PC-3 (cell line): Measurements from ENCODE around the gene GBX2. TPM values are rescaled to one million over a fixed set of nuclear protein-coding genes. Genes with fewer than 3 reads are reported as not detected.
"Not testable (repeated sequence)": the region's sequence is repeated elsewhere in the genome, so short reads cannot be mapped to it uniquely, and the experiment has no call there.

Experiments
- ATAC-seq: fragments of 200-7000 bp; cut with Tn5 transposase; 2 replicates; pipeline ENCODE4 v1.9.1; 2020; ENCODE audit warnings: mild to moderate bottlenecking, moderate library complexity
- BruUV-seq: library from RNA; stranded (reverse); fragments of 400-500 nt; replicated peaks from 2 replicates; lab custom pipeline; 2021; lab: Mats Ljungman, UMichigan
- CTCF ChIA-PET: fragments of 300-600 bp; sonication (Branson Sonifier 250); formaldehyde crosslinking; loops from one replicate; lab custom pipeline; 2022; ENCODE audit warnings: antibody characterized with exemption; lab: Charles Lee
- POLR2A ChIA-PET: fragments of 300-600 bp; sonication (Branson Sonifier 250); formaldehyde crosslinking; loops from one replicate; lab custom pipeline; 2022; ENCODE audit warnings: antibody characterized with exemption; ENCODE audit not compliant: unreplicated experiment; lab: Charles Lee
- DNase-seq: peaks from one replicate; pipeline ENCODE4 v3.0.0-alpha.2; 2015
- H2AFZ ChIP-seq: fragments of 300-600 bp; sonication (generic); 2 replicates; pipeline ENCODE4 v1.6.0; 2016; ENCODE audit warnings: antibody characterized with exemption, low read length
- H3F3A ChIP-seq: fragments of 300-600 bp; sonication (generic); one replicate; pipeline ENCODE4 v1.6.0; 2017; ENCODE audit warnings: antibody characterized with exemption, low read length, control low read depth, mild to moderate bottlenecking; ENCODE audit not compliant: unreplicated experiment
- H3K27ac ChIP-seq: fragments of 300-600 bp; sonication (generic); 2 replicates; pipeline ENCODE4 v1.5.1; 2016; ENCODE audit warnings: mild to moderate bottlenecking, low read length
- H3K27me3 ChIP-seq: fragments of 300-600 bp; sonication (generic); 2 replicates; pipeline ENCODE4 v1.6.1; 2016; ENCODE audit warnings: low read length, mixed read lengths
- H3K36me3 ChIP-seq: fragments of 300-600 bp; sonication (generic); 2 replicates; pipeline ENCODE4 v1.6.1; 2016; ENCODE audit warnings: low read depth, mixed run types, low read length, mixed read lengths
- H3K4me1 ChIP-seq: fragments of 300-600 bp; sonication (generic); 2 replicates; pipeline ENCODE4 v1.5.1; 2016; ENCODE audit warnings: low read length; ENCODE audit not compliant: insufficient read depth
- H3K4me2 ChIP-seq: fragments of 300-600 bp; sonication (generic); 2 replicates; pipeline ENCODE4 v1.6.0; 2016; ENCODE audit warnings: low read length
- H3K4me3 ChIP-seq: fragments of 300-600 bp; sonication (generic); 2 replicates; pipeline ENCODE4 v1.5.1; 2016; ENCODE audit warnings: mild to moderate bottlenecking, low read length, mixed read lengths
- H3K79me2 ChIP-seq: fragments of 300-600 bp; sonication (generic); 2 replicates; pipeline ENCODE4 v1.6.1; 2017; ENCODE audit warnings: low read length, mixed read lengths
- H3K9ac ChIP-seq: fragments of 300-600 bp; sonication (generic); 2 replicates; pipeline ENCODE4 v1.6.0; 2016; ENCODE audit warnings: mild to moderate bottlenecking, low read length
- H3K9me2 ChIP-seq: fragments of 300-600 bp; sonication (generic); replicated peaks from 2 replicates; pipeline ENCODE4 v1.6.1; 2016; ENCODE audit warnings: mixed run types, low read length, mixed read lengths
- H3K9me3 ChIP-seq: fragments of 300-600 bp; sonication (generic); 2 replicates; pipeline ENCODE4 v1.6.1; 2016; ENCODE audit warnings: low read length, mixed read lengths
- H4K20me1 ChIP-seq: fragments of 300-600 bp; sonication (generic); 2 replicates; pipeline ENCODE4 v1.6.1; 2016; ENCODE audit warnings: low read length, mixed read lengths
- CTCF ChIP-seq: fragments of 300-600 bp; sonication (generic); conservative IDR thresholded peaks from 2 replicates; pipeline ENCODE4 v1.5.1; 2017; ENCODE audit warnings: antibody characterized with exemption, low read depth, mild to moderate bottlenecking, low read length
- EZH2 ChIP-seq: fragments of 300-600 bp; sonication (generic); IDR thresholded peaks from one replicate; pipeline ENCODE4 v1.6.1; 2017; ENCODE audit warnings: antibody characterized with exemption, mild to moderate bottlenecking, low read length; ENCODE audit not compliant: unreplicated experiment
- EZH2phosphoT487 ChIP-seq: fragments of 300-600 bp; sonication (generic); IDR thresholded peaks from 2 replicates; pipeline ENCODE4 v1.6.1; 2018; ENCODE audit warnings: mild to moderate bottlenecking, antibody characterized with exemption, low read length, borderline replicate concordance
- intact Hi-C: fragments of 100-400 bp; cut with micrococcal nuclease; formaldehyde crosslinking; loops from 2 replicates; pipeline ENCODE4 v1.9.0; 2023
- total RNA-seq: library from RNA; depleted of rRNA; stranded (reverse); fragments of >200 nt; gene quantifications from 2 replicates; pipeline ENCODE4 v1.2.3, GENCODE V29; 2014

GBX2 gene
- total RNA-seq, 1 experiment from 2014 or later, result 30.5 TPM

DNA sequence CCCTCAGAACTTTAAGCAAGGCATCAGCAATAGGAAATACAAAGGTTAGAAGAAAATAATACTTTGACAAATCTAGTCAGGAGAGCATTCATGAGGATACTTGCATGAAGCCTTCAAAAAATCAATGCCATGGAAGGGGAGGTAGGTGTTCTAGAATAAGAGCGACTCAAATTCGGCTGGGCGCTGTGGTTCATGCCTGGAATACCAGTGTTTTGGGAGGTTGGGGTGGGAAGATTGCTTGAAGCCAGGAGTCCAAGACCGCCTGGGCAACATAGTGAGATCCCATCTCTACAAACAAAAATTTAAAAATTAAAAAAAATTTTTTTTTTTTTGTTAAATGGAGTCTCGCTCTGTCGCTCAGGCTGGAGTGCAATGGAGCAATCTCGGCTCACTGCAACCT is 21.8 kb downstream of the GBX2 start:
- intact Hi-C loops, result no loop called here
- no peaks in the 10 kb centered on the region for H3K79me2 ChIP-seq
- H3K9ac ChIP-seq, result no peak overlapping the region
- H3K27ac ChIP-seq, result no peak overlapping the region
- no peaks in the 10 kb centered on the region for H3K9me3 ChIP-seq
- no peak overlapping the region for H2AFZ ChIP-seq
- ATAC-seq (no peak), DNase-seq (no peak)
- no peak overlapping the region for H3K4me2 ChIP-seq
- H4K20me1 ChIP-seq, result no peaks in the 10 kb centered on the region
- CTCF ChIA-PET, result no interaction called here
- TF ChIP-seq CTCF (no peak), EZH2 (no peak), EZH2phosphoT487 (no peak)
- no peak overlapping the region for H3K4me3 ChIP-seq
- no peaks in the 10 kb centered on the region for H3K9me2 ChIP-seq
- no peaks in the 10 kb centered on the region for H3F3A ChIP-seq
- BruUV-seq, result no TSS peak
- no peaks in the 10 kb centered on the region for H3K4me1 ChIP-seq
- POLR2A ChIA-PET, result no interaction called here
- H3K27me3 ChIP-seq, result no peaks in the 10 kb centered on the region
- H3K36me3 ChIP-seq, result no peaks in the 10 kb centered on the region

DNA sequence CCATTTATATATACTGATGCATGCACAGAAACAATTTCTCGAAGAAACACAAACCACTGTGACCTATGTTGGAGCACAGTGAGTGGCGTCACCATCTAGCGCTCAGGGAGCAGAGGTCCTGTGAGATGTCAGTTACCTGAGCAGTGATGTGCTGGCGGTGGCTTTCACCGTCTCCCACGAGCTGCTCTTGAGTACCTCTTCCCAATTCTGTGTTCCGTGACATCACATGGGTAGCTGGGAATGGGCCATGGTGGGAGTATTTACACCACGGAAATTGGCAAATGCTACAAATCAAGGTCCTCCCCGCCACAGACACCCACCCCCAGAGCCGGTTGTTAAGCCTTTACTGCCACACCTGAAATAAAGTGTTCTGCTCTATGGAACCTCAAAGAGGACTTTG is 24.4 kb downstream of the GBX2 start:
- no peaks in the 10 kb centered on the region for H3K4me1 ChIP-seq
- POLR2A ChIA-PET, result no interaction called here
- no peaks in the 10 kb centered on the region for H3K9me3 ChIP-seq
- DNase-seq, result no peak
- no peak overlapping the region for H3K4me2 ChIP-seq
- no peak overlapping the region for H2AFZ ChIP-seq
- H3K27me3 ChIP-seq, result no peaks in the 10 kb centered on the region
- no peaks in the 10 kb centered on the region for H3K79me2 ChIP-seq
- H3K36me3 ChIP-seq, result no peaks in the 10 kb centered on the region
- H4K20me1 ChIP-seq, result no peaks in the 10 kb centered on the region
- no peak for TF ChIP-seq CTCF
- no peak for TF ChIP-seq EZH2
- no peak for TF ChIP-seq EZH2phosphoT487
- intact Hi-C loops, result no loop called here
- H3F3A ChIP-seq, result no peaks in the 10 kb centered on the region
- no peaks in the 10 kb centered on the region for H3K9me2 ChIP-seq
- no peak overlapping the region for H3K27ac ChIP-seq
- BruUV-seq, result no TSS peak
- CTCF ChIA-PET, result no interaction called here
- H3K4me3 ChIP-seq, result no peak overlapping the region
- no peak overlapping the region for H3K9ac ChIP-seq
- no peak for ATAC-seq

DNA sequence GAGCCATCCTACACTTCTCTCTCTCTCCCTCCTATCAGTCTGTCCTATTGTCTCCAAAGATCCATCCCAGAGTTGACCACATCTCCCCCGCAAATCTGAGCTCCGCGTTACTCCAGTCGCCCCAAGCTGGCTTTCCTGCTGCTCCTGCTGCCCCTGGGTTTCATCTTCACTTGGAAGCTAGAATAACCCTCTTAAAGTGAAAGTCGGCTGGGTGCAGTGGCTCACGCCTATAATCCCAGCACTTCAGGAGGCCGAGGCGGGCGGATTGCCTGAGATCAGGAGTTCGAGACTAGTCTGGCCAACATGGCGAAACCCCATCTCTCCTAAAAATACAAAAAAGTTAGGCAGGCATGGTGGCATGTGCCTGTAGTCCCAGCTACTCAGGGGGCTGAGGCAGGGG is 26.6 kb downstream of the GBX2 start:
- H3K9me3 ChIP-seq, H2AFZ ChIP-seq, H4K20me1 ChIP-seq, ATAC-seq, intact Hi-C loops, H3K79me2 ChIP-seq, H3K36me3 ChIP-seq, H3K4me2 ChIP-seq, H3K4me3 ChIP-seq, H3K9me2 ChIP-seq, POLR2A ChIA-PET, H3K4me1 ChIP-seq, BruUV-seq, DNase-seq, H3F3A ChIP-seq, H3K9ac ChIP-seq, H3K27me3 ChIP-seq, CTCF ChIA-PET, H3K27ac ChIP-seq: not testable (repeated sequence)
